DND-41 (cell line): Measurements from ENCODE around the gene PRCC.
A peak's percentile ranks its signal among the peaks of the same experiment; 100 is the strongest.

Experiments used
- ATAC-seq: fragments of 200-7000 bp; cut with Tn5 transposase; 3 replicates; pipeline ENCODE4 v1.9.1; 2021; ENCODE audit warnings: low read depth; ENCODE audit not compliant: insufficient read depth
- DNase-seq: peaks from one replicate; pipeline ENCODE4 v3.0.0-alpha.2; 2020
- H2AFZ ChIP-seq: 2 replicates; pipeline ENCODE4 v1.6.0; 2012; ENCODE audit warnings: low read depth, low read length
- H3K27ac ChIP-seq: 2 replicates; pipeline ENCODE4 v1.5.1; 2012; ENCODE audit warnings: low read length, inconsistent platforms
- H3K27me3 ChIP-seq: fragments of 200-600 bp; sonication (generic); 2 replicates; pipeline ENCODE4 v1.6.0; 2012; ENCODE audit warnings: low read length, mild to moderate bottlenecking, inconsistent platforms; ENCODE audit not compliant: insufficient read depth, poor library complexity
- H3K36me3 ChIP-seq: 2 replicates; pipeline ENCODE4 v1.5.1; 2012; ENCODE audit warnings: low read length, inconsistent platforms; ENCODE audit not compliant: insufficient read depth
- H3K4me1 ChIP-seq: 2 replicates; pipeline ENCODE4 v1.5.1; 2012; ENCODE audit warnings: mild to moderate bottlenecking, low read length; ENCODE audit not compliant: insufficient read depth
- H3K4me2 ChIP-seq: 2 replicates; pipeline ENCODE4 v1.6.0; 2012; ENCODE audit warnings: mild to moderate bottlenecking, moderate library complexity, low read length, inconsistent platforms; ENCODE audit not compliant: insufficient read depth
- H3K4me3 ChIP-seq, 2 experiments: fragments of 200-600 bp in 1 of 2; shearing (Covaris generic) in 1 of 2; 2 replicates each; pipeline ENCODE4 v1.5.1; 2012 to 2016; ENCODE audit warnings: inconsistent platforms in 2 of 2, low read length in 2 of 2, mild to moderate bottlenecking in 2 of 2, low read depth in 1 of 2, moderate library complexity in 1 of 2
- H3K79me2 ChIP-seq: 2 replicates; pipeline ENCODE4 v1.6.0; 2012; ENCODE audit warnings: low read length, inconsistent platforms; ENCODE audit not compliant: insufficient read depth
- H3K9ac ChIP-seq: 2 replicates; pipeline ENCODE4 v1.6.0; 2012; ENCODE audit warnings: low read depth, mild to moderate bottlenecking, inconsistent platforms, low read length, moderate library complexity
- H3K9me3 ChIP-seq: 2 replicates; pipeline ENCODE4 v1.5.1; 2012; ENCODE audit warnings: low read length, moderate library complexity, mild to moderate bottlenecking, inconsistent platforms; ENCODE audit not compliant: insufficient read depth, severe bottlenecking
- H4K20me1 ChIP-seq: 2 replicates; pipeline ENCODE4 v1.6.0; 2012; ENCODE audit warnings: low read length; ENCODE audit not compliant: insufficient read depth
- CTCF ChIP-seq: IDR thresholded peaks from 2 replicates; pipeline ENCODE4 v1.5.1; 2012; ENCODE audit warnings: borderline replicate concordance, low read length, moderate library complexity, mild to moderate bottlenecking; ENCODE audit not compliant: poor library complexity, severe bottlenecking; ENCODE audit errors: extremely low read depth
- EZH2 ChIP-seq: IDR thresholded peaks from 3 replicates; pipeline ENCODE4 v1.6.1; 2012; ENCODE audit warnings: borderline replicate concordance, low read depth, mild to moderate bottlenecking, moderate library complexity, low read length, inconsistent platforms; ENCODE audit not compliant: severe bottlenecking

Gene PRCC

GRCh38 chr1:156828400-156829124 lies 61.2 kb downstream of the PRCC start:
- H3K4me2 ChIP-seq = no peak overlapping the region
- H3K9me3 ChIP-seq = no peaks in the 10 kb centered on the region
- H3K36me3 ChIP-seq = no peaks in the 10 kb centered on the region
- H3K27me3 ChIP-seq = peaks cover 19% of the 10 kb centered on the region
- no peaks in the 10 kb centered on the region for H3K4me1 ChIP-seq
- ATAC-seq = no peak
- no peaks in the 10 kb centered on the region for H4K20me1 ChIP-seq
- TF ChIP-seq EZH2 (no peak), CTCF (no peak)
- H3K27ac ChIP-seq = no peak overlapping the region
- H3K79me2 ChIP-seq = no peaks in the 10 kb centered on the region
- H2AFZ ChIP-seq = no peak overlapping the region
- H3K4me3 ChIP-seq = no peak overlapping the region
- DNase-seq = no peak
- H3K9ac ChIP-seq = no peak overlapping the region

- no peak overlapping the region for H3K4me2 ChIP-seq
- H3K36me3 ChIP-seq = no peaks in the 10 kb centered on the region
- ATAC-seq (no peak), DNase-seq (no peak)
- H4K20me1 ChIP-seq = no peaks in the 10 kb centered on the region
- H3K4me3 ChIP-seq = no peak overlapping the region
- H3K9ac ChIP-seq = no peak overlapping the region
- H3K79me2 ChIP-seq = no peaks in the 10 kb centered on the region
- no peaks in the 10 kb centered on the region for H3K9me3 ChIP-seq
- no peaks in the 10 kb centered on the region for H3K4me1 ChIP-seq
- H2AFZ ChIP-seq = no peak overlapping the region
- H3K27ac ChIP-seq = no peak overlapping the region
- TF ChIP-seq EZH2 (no peak), CTCF (no peak)
- H3K27me3 ChIP-seq = peaks cover 43% of the 10 kb centered on the region
Measured at GRCh38 chr1:156832434-156832833, 65.1 kb downstream of the PRCC start.

DNA sequence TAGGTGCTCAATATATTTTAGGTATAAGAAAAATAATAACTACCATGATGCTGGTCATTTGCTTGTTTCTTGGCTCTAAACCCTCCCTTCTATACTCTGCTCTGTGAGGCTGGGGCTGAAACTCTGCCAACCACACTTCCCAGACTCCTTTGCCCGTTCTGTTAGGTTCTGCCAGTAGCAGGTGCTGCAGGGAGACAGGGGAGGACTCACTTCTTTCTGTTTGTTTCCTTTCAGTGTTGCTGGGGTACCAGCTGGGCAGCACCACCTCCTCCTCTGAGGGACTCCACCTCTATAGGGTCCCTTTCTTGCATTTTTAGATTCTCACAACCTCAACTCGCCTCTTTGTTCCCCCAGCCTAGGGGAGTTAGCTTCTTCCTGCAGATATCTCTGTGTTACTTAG lies 66.3 kb downstream of the PRCC start:
- Histone ChIP-seq H2AFZ (no peak overlapping the region), H3K4me3 (no peak overlapping the region), H3K79me2 (no peaks in the 10 kb centered on the region), H3K36me3 (no peaks in the 10 kb centered on the region), H3K9me3 (no peaks in the 10 kb centered on the region), H3K27me3 (peaks cover 43% of the 10 kb centered on the region), H3K4me2 (no peak overlapping the region), H3K9ac (no peak overlapping the region), H4K20me1 (no peaks in the 10 kb centered on the region; the same call in 1 of the 2 replicates), H3K27ac (no peak overlapping the region), H3K4me1 (no peaks in the 10 kb centered on the region)
- ATAC-seq (peak; percentile 72), DNase-seq (peak; percentile 25)
- TF ChIP-seq EZH2 = no peak
- no peak for TF ChIP-seq CTCF
